SK-N-MC (cell line): ENCODE results near the gene COPS6.

Experiments
- DNase-seq: peaks from one replicate; pipeline ENCODE4 v3.0.0-alpha.2; 2011; ENCODE audit warnings: low read depth, low spot score
- H3K27ac ChIP-seq: fragments of 200-600 bp; sonication (generic); 2 replicates; pipeline ENCODE4 v1.5.1; 2016; ENCODE audit warnings: mixed run types
- H3K36me3 ChIP-seq: fragments of 200-600 bp; sonication (generic); 2 replicates; pipeline ENCODE4 v1.6.1; 2017; ENCODE audit warnings: antibody characterized with exemption, low read length, mixed read lengths; ENCODE audit not compliant: insufficient read depth
- H3K4me3 ChIP-seq: fragments of 200-600 bp; sonication (generic); 2 replicates; pipeline ENCODE4 v1.5.1; 2016
- H3K9ac ChIP-seq: fragments of 200-600 bp; sonication (generic); 2 replicates; pipeline ENCODE4 v1.8.0; 2017; ENCODE audit warnings: mixed run types, mixed read lengths; ENCODE audit not compliant: insufficient read length
- H3K9me3 ChIP-seq: fragments of 200-600 bp; sonication (generic); 2 replicates; pipeline ENCODE4 v1.6.1; 2017; ENCODE audit warnings: low read depth, mild to moderate bottlenecking, antibody characterized with exemption, low read length, moderate library complexity, mixed read lengths
- EZH2 ChIP-seq: fragments of 200-600 bp; sonication (generic); IDR thresholded peaks from one replicate; pipeline ENCODE4 v1.6.1; 2017; ENCODE audit warnings: antibody characterized with exemption
- FOXP2 ChIP-seq: optimal IDR thresholded peaks from 2 replicates; pipeline ENCODE3; 2011; ENCODE audit warnings: mild to moderate bottlenecking, moderate library complexity; ENCODE audit not compliant: insufficient read depth; ENCODE audit errors: extremely low read length, control extremely low read depth
- POLR2AphosphoS5 ChIP-seq: IDR thresholded peaks from 2 replicates; pipeline ENCODE4 v1.6.1; 2012; ENCODE audit warnings: mild to moderate bottlenecking, low read depth, low read length, borderline replicate concordance

COPS6 gene

GRCh38 chr7:100132697-100133151 is 44.0 kb downstream of the COPS6 start:
- Histone ChIP-seq H3K36me3 (no peaks in the 10 kb centered on the region), H3K9me3 (no peaks in the 10 kb centered on the region), H3K4me3 (no peak overlapping the region), H3K27ac (no peak overlapping the region), H3K9ac (no peak overlapping the region)
- DNase-seq: no peak
- no peak for TF ChIP-seq FOXP2
- TF ChIP-seq EZH2: no peak
- no peak for TF ChIP-seq POLR2AphosphoS5

DNA sequence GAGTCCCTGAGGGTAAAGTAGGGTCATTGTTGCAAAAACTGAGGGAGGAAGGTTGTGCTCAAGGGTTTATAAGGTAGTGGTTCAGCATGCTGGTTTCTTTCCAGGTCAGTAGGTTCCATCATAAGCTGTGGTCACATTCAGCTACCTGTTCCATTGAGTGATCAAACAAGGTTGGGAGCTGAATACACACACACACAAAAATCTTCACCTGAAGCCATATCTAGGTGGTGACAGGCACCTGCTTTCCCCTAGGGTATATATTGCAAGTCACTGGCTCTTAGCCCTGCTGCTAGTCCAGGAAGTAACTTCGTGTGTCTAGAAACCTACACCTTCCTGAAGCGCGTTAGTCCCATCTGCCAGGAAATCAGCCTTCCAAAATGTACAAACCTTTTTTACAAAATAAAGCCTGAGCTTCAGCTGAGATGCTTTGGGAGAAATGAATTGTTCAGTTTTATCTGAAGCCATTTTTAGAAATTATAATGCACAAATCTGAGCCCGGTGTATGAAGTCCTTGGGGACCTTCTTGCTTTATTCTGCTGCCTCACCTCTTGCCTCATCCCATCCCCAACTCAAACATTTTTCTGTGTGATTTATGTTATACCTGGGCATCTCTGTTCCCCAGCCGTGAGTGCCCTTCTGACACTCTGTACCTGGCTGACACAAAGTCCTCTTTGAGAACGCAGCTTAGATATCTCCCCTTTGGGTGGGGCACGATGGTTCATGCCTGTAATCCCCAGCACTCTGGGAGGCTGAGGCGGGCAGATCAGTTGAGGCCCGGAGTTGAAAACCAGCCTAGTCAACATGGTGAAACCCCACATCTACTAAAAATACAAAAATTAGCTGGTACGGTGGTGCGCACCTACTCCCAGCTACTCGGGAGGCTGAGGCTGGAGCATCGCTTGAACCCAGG is 49.3 kb downstream of the COPS6 start:
- no peak overlapping the region for H3K9ac ChIP-seq
- H3K36me3 ChIP-seq: no peaks in the 10 kb centered on the region
- DNase-seq: no peak
- H3K4me3 ChIP-seq: no peak overlapping the region
- H3K9me3 ChIP-seq: no peaks in the 10 kb centered on the region
- TF ChIP-seq FOXP2 (no peak), POLR2AphosphoS5 (no peak), EZH2 (no peak)
- H3K27ac ChIP-seq: no peak overlapping the region

GRCh38 chr7:100141555-100141949 is 52.8 kb downstream of the COPS6 start:
- no peak overlapping the region for H3K4me3 ChIP-seq
- TF ChIP-seq EZH2: no peak
- TF ChIP-seq FOXP2: no peak
- no peak for TF ChIP-seq POLR2AphosphoS5
- no peak overlapping the region for H3K9ac ChIP-seq
- H3K9me3 ChIP-seq: no peaks in the 10 kb centered on the region
- no peak overlapping the region for H3K27ac ChIP-seq
- DNase-seq: no peak
- no peaks in the 10 kb centered on the region for H3K36me3 ChIP-seq
